Measurements from ENCODE around the gene SAPCD1.

The SAPCD1 gene

GRCh38 chr6:31752739-31753319, 9.6 kb upstream of the SAPCD1 start:
- peaks cover 0 to 24% (median 10%) of the 10 kb centered on the region in 4 experiments for H3K36me3 ChIP-seq (ENCODE audit: control insufficient read depth in 4 of 4, insufficient read depth in 4 of 4, low read length in 3 of 4)
- POLR2A ChIA-PET = no interaction called here
- no peak overlapping the region for H3K27ac ChIP-seq (ENCODE audit: insufficient read depth in 1 of 2, low read depth in 1 of 2, low read length in 2 of 2, poor library complexity in 1 of 2, severe bottlenecking in 2 of 2)
- H3K4me3 ChIP-seq (ENCODE audit: control insufficient read depth in 1 of 7, extremely low read depth in 1 of 7, insufficient read depth in 4 of 7, low read depth in 2 of 7, low read length in 6 of 7) = no peak overlapping the region
- H3K27me3 ChIP-seq (replicated peaks in 2 of 5; ENCODE audit: control insufficient read depth in 4 of 5, insufficient read depth in 5 of 5, low read length in 4 of 5) = no peaks in the 10 kb centered on the region
- DNase-seq = no peak
- whole genome bisulfite sequencing (ENCODE audit: insufficient coverage) = 100% methylated on average over 5 of the region's 8 CpGs
- CTCF ChIA-PET = interaction anchor here (0.5 to 1.5 kb wide), 6 partner anchors 11 to 77 kb away, joined by 3 to 5 read pairs (median 4); no protein-coding TSS in a partner anchor
- H3K9me3 ChIP-seq (ENCODE audit: control extremely low read depth in 1 of 5, control insufficient read depth in 4 of 5, insufficient read depth in 2 of 5, low read depth in 1 of 5, low read length in 4 of 5) = no peaks in the 10 kb centered on the region
- no peaks in the 10 kb centered on the region for H3K4me1 ChIP-seq (ENCODE audit: control extremely low read depth in 1 of 4, control insufficient read depth in 4 of 4, insufficient read depth in 4 of 4, low read length in 3 of 4)

- CTCF ChIA-PET = interaction anchor here (0.6 to 2.4 kb wide), 5 partner anchors 11 to 29 kb away, joined by 3 to 16 read pairs (median 3); partner anchors contain the start of genes DDAH2 and MSH5
- H3K4me3 ChIP-seq (ENCODE audit: control insufficient read depth in 1 of 7, extremely low read depth in 1 of 7, insufficient read depth in 4 of 7, low read depth in 2 of 7, low read length in 6 of 7) = no peak overlapping the region
- no peak for DNase-seq
- H3K4me1 ChIP-seq (ENCODE audit: control extremely low read depth in 1 of 4, control insufficient read depth in 4 of 4, insufficient read depth in 4 of 4, low read length in 3 of 4) = no peaks in the 10 kb centered on the region
- peaks cover 9 to 56% (median 45%) of the 10 kb centered on the region in 4 experiments for H3K36me3 ChIP-seq (ENCODE audit: control insufficient read depth in 4 of 4, insufficient read depth in 4 of 4, low read length in 3 of 4)
- H3K27me3 ChIP-seq (replicated peaks in 2 of 5; ENCODE audit: control insufficient read depth in 4 of 5, insufficient read depth in 5 of 5, low read length in 4 of 5) = no peaks in the 10 kb centered on the region
- POLR2A ChIA-PET = no interaction called here
- H3K9me3 ChIP-seq (ENCODE audit: control extremely low read depth in 1 of 5, control insufficient read depth in 4 of 5, insufficient read depth in 2 of 5, low read depth in 1 of 5, low read length in 4 of 5) = no peaks in the 10 kb centered on the region
- no peak overlapping the region for H3K27ac ChIP-seq (ENCODE audit: insufficient read depth in 1 of 2, low read depth in 1 of 2, low read length in 2 of 2, poor library complexity in 1 of 2, severe bottlenecking in 2 of 2)
- WGBS (ENCODE audit: insufficient coverage) = 100% methylated on average over 1 of the region's 2 CpGs
Measured at GRCh38 chr6:31758281-31758680, 4.2 kb upstream of the SAPCD1 start.

GRCh38 chr6:31760790-31761189, 1.7 kb upstream of the SAPCD1 start:
- Histone ChIP-seq H3K9me3 (ENCODE audit: control extremely low read depth in 1 of 5, control insufficient read depth in 4 of 5, insufficient read depth in 2 of 5, low read depth in 1 of 5, low read length in 4 of 5) (no peaks in the 10 kb centered on the region), H3K4me1 (ENCODE audit: control extremely low read depth in 1 of 4, control insufficient read depth in 4 of 4, insufficient read depth in 4 of 4, low read length in 3 of 4) (no peaks in the 10 kb centered on the region), H3K36me3 (ENCODE audit: control insufficient read depth in 4 of 4, insufficient read depth in 4 of 4, low read length in 3 of 4) (peaks cover 9 to 67% (median 54%) of the 10 kb centered on the region in 4 experiments), H3K27ac (ENCODE audit: insufficient read depth in 1 of 2, low read depth in 1 of 2, low read length in 2 of 2, poor library complexity in 1 of 2, severe bottlenecking in 2 of 2) (peak overlapping the region in 1 of 2 experiments; percentile 21), H3K4me3 (ENCODE audit: control insufficient read depth in 1 of 7, extremely low read depth in 1 of 7, insufficient read depth in 4 of 7, low read depth in 2 of 7, low read length in 6 of 7) (no peak overlapping the region), H3K27me3 (replicated peaks in 2 of 5; ENCODE audit: control insufficient read depth in 4 of 5, insufficient read depth in 5 of 5, low read length in 4 of 5) (no peaks in the 10 kb centered on the region)
- POLR2A ChIA-PET = no interaction called here
- 93% methylated on average over 3 of the region's 5 CpGs for WGBS (ENCODE audit: insufficient coverage)
- no peak for DNase-seq
- CTCF ChIA-PET = interaction anchor here (0.9 to 1.1 kb wide), 2 partner anchors 11 to 13 kb away, joined by 3 read pairs; no protein-coding TSS in a partner anchor

DNA sequence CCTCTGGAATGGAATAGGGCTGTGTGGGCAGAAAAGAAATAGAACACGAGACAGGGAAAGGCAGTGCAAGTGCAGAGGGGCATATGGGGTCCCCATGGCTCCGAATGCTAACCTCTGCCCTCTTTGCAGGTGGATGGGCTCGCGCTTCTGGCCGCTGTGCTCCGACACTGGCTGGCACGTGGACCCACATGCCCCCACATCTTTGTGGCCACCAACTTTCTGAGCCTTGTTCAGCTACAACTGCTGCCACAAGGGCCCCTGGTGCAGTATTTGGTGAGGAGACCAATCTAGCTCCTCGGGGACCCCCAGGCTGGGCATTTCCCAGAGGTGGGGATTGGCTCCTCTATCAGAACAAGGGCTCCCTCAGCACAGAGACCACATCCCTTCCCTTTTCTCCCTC, 1.1 kb upstream of the SAPCD1 start:
- WGBS (ENCODE audit: insufficient coverage) = 100% methylated on average over 7 of the region's 8 CpGs
- no peak overlapping the region for H3K27ac ChIP-seq (ENCODE audit: insufficient read depth in 1 of 2, low read depth in 1 of 2, low read length in 2 of 2, poor library complexity in 1 of 2, severe bottlenecking in 2 of 2)
- H3K36me3 ChIP-seq (ENCODE audit: control insufficient read depth in 4 of 4, insufficient read depth in 4 of 4, low read length in 3 of 4) = peaks cover 9 to 67% (median 54%) of the 10 kb centered on the region in 4 experiments
- no peak overlapping the region for H3K4me3 ChIP-seq (ENCODE audit: control insufficient read depth in 1 of 7, extremely low read depth in 1 of 7, insufficient read depth in 4 of 7, low read depth in 2 of 7, low read length in 6 of 7)
- no peaks in the 10 kb centered on the region for H3K4me1 ChIP-seq (ENCODE audit: control extremely low read depth in 1 of 4, control insufficient read depth in 4 of 4, insufficient read depth in 4 of 4, low read length in 3 of 4)
- ChIA-PET POLR2A (interaction anchor here (0.6 kb wide), 1 partner anchor 20 kb away, joined by 3 read pairs; no protein-coding TSS in a partner anchor), CTCF (interaction anchor here (0.9 kb wide), 1 partner anchor 11 kb away, joined by 3 read pairs; no protein-coding TSS in a partner anchor)
- no peak for DNase-seq
- no peaks in the 10 kb centered on the region for H3K27me3 ChIP-seq (replicated peaks in 2 of 5; ENCODE audit: control insufficient read depth in 4 of 5, insufficient read depth in 5 of 5, low read length in 4 of 5)
- H3K9me3 ChIP-seq (ENCODE audit: control extremely low read depth in 1 of 5, control insufficient read depth in 4 of 5, insufficient read depth in 2 of 5, low read depth in 1 of 5, low read length in 4 of 5) = no peaks in the 10 kb centered on the region

GRCh38 chr6:31762878-31763618, 592 bp downstream of the SAPCD1 start:
- Histone ChIP-seq H3K9me3 (ENCODE audit: control extremely low read depth in 1 of 5, control insufficient read depth in 4 of 5, insufficient read depth in 2 of 5, low read depth in 1 of 5, low read length in 4 of 5) (no peaks in the 10 kb centered on the region), H3K4me3 (ENCODE audit: control insufficient read depth in 1 of 7, extremely low read depth in 1 of 7, insufficient read depth in 4 of 7, low read depth in 2 of 7, low read length in 6 of 7) (no peak overlapping the region), H3K4me1 (ENCODE audit: control extremely low read depth in 1 of 4, control insufficient read depth in 4 of 4, insufficient read depth in 4 of 4, low read length in 3 of 4) (no peaks in the 10 kb centered on the region), H3K27me3 (replicated peaks in 2 of 5; ENCODE audit: control insufficient read depth in 4 of 5, insufficient read depth in 5 of 5, low read length in 4 of 5) (no peaks in the 10 kb centered on the region), H3K27ac (ENCODE audit: insufficient read depth in 1 of 2, low read depth in 1 of 2, low read length in 2 of 2, poor library complexity in 1 of 2, severe bottlenecking in 2 of 2) (no peak overlapping the region), H3K36me3 (ENCODE audit: control insufficient read depth in 4 of 4, insufficient read depth in 4 of 4, low read length in 3 of 4) (peaks cover 9 to 65% (median 52%) of the 10 kb centered on the region in 4 experiments)
- 95% methylated on average over 7 of the region's 8 CpGs for WGBS (ENCODE audit: insufficient coverage)
- ChIA-PET CTCF (interaction anchor here (13.2 kb wide), 1 partner anchor 31 kb away, joined by 268 read pairs; the partner anchor contains the start of genes CLIC1, DDAH2, MPIG6B and MSH5), POLR2A (no interaction called here)
- DNase-seq = no peak

GRCh38 chr6:31763619-31763940, 1.1 kb downstream of the SAPCD1 start:
- no peak for DNase-seq
- WGBS (ENCODE audit: insufficient coverage) = 75% methylated on average over 1 of the region's 1 CpG
- Histone ChIP-seq H3K27me3 (replicated peaks in 2 of 5; ENCODE audit: control insufficient read depth in 4 of 5, insufficient read depth in 5 of 5, low read length in 4 of 5) (no peaks in the 10 kb centered on the region), H3K4me1 (ENCODE audit: control extremely low read depth in 1 of 4, control insufficient read depth in 4 of 4, insufficient read depth in 4 of 4, low read length in 3 of 4) (peaks cover 0 to 4% (median 2%) of the 10 kb centered on the region in 4 experiments), H3K4me3 (ENCODE audit: control insufficient read depth in 1 of 7, extremely low read depth in 1 of 7, insufficient read depth in 4 of 7, low read depth in 2 of 7, low read length in 6 of 7) (no peak overlapping the region), H3K9me3 (ENCODE audit: control extremely low read depth in 1 of 5, control insufficient read depth in 4 of 5, insufficient read depth in 2 of 5, low read depth in 1 of 5, low read length in 4 of 5) (no peaks in the 10 kb centered on the region), H3K27ac (ENCODE audit: insufficient read depth in 1 of 2, low read depth in 1 of 2, low read length in 2 of 2, poor library complexity in 1 of 2, severe bottlenecking in 2 of 2) (no peak overlapping the region), H3K36me3 (ENCODE audit: control insufficient read depth in 4 of 4, insufficient read depth in 4 of 4, low read length in 3 of 4) (peaks cover 9 to 60% (median 48%) of the 10 kb centered on the region in 4 experiments)
- CTCF ChIA-PET = interaction anchor here (13.2 kb wide), 1 partner anchor 31 kb away, joined by 268 read pairs; the partner anchor contains the start of genes CLIC1, DDAH2, MPIG6B and MSH5
- POLR2A ChIA-PET = no interaction called here

- CTCF ChIA-PET = interaction anchor here (1.0 to 13.2 kb wide), 2 partner anchors 32 to 104 kb away, joined by 3 to 268 read pairs; partner anchors contain the start of genes CLIC1, DDAH2, MPIG6B and MSH5
- H3K9me3 ChIP-seq (ENCODE audit: control extremely low read depth in 1 of 5, control insufficient read depth in 4 of 5, insufficient read depth in 2 of 5, low read depth in 1 of 5, low read length in 4 of 5) = no peaks in the 10 kb centered on the region
- peaks cover 9 to 54% (median 44%) of the 10 kb centered on the region in 4 experiments for H3K36me3 ChIP-seq (ENCODE audit: control insufficient read depth in 4 of 4, insufficient read depth in 4 of 4, low read length in 3 of 4)
- H3K4me3 ChIP-seq (ENCODE audit: control insufficient read depth in 1 of 7, extremely low read depth in 1 of 7, insufficient read depth in 4 of 7, low read depth in 2 of 7, low read length in 6 of 7) = no peak overlapping the region
- POLR2A ChIA-PET = no interaction called here
- 100% methylated on average over 3 of the region's 4 CpGs for WGBS (ENCODE audit: insufficient coverage)
- peaks cover 2 to 10% (median 6%) of the 10 kb centered on the region in 4 experiments for H3K4me1 ChIP-seq (ENCODE audit: control extremely low read depth in 1 of 4, control insufficient read depth in 4 of 4, insufficient read depth in 4 of 4, low read length in 3 of 4)
- H3K27ac ChIP-seq (ENCODE audit: insufficient read depth in 1 of 2, low read depth in 1 of 2, low read length in 2 of 2, poor library complexity in 1 of 2, severe bottlenecking in 2 of 2) = no peak overlapping the region
- H3K27me3 ChIP-seq (replicated peaks in 2 of 5; ENCODE audit: control insufficient read depth in 4 of 5, insufficient read depth in 5 of 5, low read length in 4 of 5) = no peaks in the 10 kb centered on the region
- no peak for DNase-seq
Measured at GRCh38 chr6:31764198-31764597, 1.7 kb downstream of the SAPCD1 start.
